IPS-15b (cell line): Measurements from ENCODE around the gene SOX4.
A peak's percentile ranks its signal among the peaks of the same experiment; 100 is the strongest.

Experiments used
- H3K27me3 ChIP-seq: one replicate; pipeline ENCODE4 v1.6.1; 2013; ENCODE audit warnings: low read length; ENCODE audit not compliant: control insufficient read depth, insufficient read depth
- H3K36me3 ChIP-seq: one replicate; pipeline ENCODE4 v1.6.1; 2013; ENCODE audit warnings: low read length; ENCODE audit not compliant: control insufficient read depth, insufficient read depth
- H3K4me1 ChIP-seq: one replicate; pipeline ENCODE4 v1.6.1; 2013; ENCODE audit warnings: mild to moderate bottlenecking, low read length; ENCODE audit not compliant: control insufficient read depth, insufficient read depth
- H3K4me3 ChIP-seq: one replicate; pipeline ENCODE4 v1.5.1; 2013; ENCODE audit warnings: low read depth, low read length
- H3K9ac ChIP-seq: one replicate; pipeline ENCODE4 v1.6.1; 2013; ENCODE audit warnings: low read depth, mild to moderate bottlenecking, low read length
- H3K9me3 ChIP-seq: one replicate; pipeline ENCODE4 v1.6.1; 2013; ENCODE audit warnings: mild to moderate bottlenecking, low read length; ENCODE audit not compliant: control insufficient read depth, insufficient read depth

Gene SOX4

GRCh38 chr6:21595285-21596144 is 2.0 kb downstream of the SOX4 start:
- Histone ChIP-seq H3K36me3 (no peaks in the 10 kb centered on the region), H3K9me3 (no peaks in the 10 kb centered on the region), H3K4me3 (peak overlapping the region; percentile 70), H3K9ac (peak overlapping the region; percentile 91), H3K27me3 (no peaks in the 10 kb centered on the region), H3K4me1 (peaks cover 14% of the 10 kb centered on the region)

DNA sequence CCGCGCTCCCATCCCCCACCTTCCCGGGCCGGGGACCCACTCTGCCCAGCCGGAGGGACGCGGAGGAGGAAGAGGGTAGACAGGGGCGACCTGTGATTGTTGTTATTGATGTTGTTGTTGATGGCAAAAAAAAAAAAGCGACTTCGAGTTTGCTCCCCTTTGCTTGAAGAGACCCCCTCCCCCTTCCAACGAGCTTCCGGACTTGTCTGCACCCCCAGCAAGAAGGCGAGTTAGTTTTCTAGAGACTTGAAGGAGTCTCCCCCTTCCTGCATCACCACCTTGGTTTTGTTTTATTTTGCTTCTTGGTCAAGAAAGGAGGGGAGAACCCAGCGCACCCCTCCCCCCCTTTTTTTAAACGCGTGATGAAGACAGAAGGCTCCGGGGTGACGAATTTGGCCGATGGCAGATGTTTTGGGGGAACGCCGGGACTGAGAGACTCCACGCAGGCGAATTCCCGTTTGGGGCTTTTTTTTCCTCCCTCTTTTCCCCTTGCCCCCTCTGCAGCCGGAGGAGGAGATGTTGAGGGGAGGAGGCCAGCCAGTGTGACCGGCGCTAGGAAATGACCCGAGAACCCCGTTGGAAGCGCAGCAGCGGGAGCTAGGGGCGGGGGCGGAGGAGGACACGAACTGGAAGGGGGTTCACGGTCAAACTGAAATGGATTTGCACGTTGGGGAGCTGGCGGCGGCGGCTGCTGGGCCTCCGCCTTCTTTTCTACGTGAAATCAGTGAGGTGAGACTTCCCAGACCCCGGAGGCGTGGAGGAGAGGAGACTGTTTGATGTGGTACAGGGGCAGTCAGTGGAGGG is 2.8 kb downstream of the SOX4 start:
- H3K9ac ChIP-seq, result peak overlapping the region; percentile 91

GRCh38 chr6:21596949-21597682 is 3.6 kb downstream of the SOX4 start:
- Histone ChIP-seq H3K36me3 (no peaks in the 10 kb centered on the region), H3K9ac (peak overlapping the region; percentile 86), H3K27me3 (no peaks in the 10 kb centered on the region), H3K4me3 (peak overlapping the region; percentile 70), H3K4me1 (peaks cover 18% of the 10 kb centered on the region), H3K9me3 (no peaks in the 10 kb centered on the region)

More for the DNA sequence above, 2.8 kb downstream of the SOX4 start:
- H3K4me1 ChIP-seq, result peaks cover 16% of the 10 kb centered on the region
- H3K9me3 ChIP-seq, result no peaks in the 10 kb centered on the region
- no peaks in the 10 kb centered on the region for H3K36me3 ChIP-seq
- H3K27me3 ChIP-seq, result no peaks in the 10 kb centered on the region
- peak overlapping the region; percentile 70 for H3K4me3 ChIP-seq

DNA sequence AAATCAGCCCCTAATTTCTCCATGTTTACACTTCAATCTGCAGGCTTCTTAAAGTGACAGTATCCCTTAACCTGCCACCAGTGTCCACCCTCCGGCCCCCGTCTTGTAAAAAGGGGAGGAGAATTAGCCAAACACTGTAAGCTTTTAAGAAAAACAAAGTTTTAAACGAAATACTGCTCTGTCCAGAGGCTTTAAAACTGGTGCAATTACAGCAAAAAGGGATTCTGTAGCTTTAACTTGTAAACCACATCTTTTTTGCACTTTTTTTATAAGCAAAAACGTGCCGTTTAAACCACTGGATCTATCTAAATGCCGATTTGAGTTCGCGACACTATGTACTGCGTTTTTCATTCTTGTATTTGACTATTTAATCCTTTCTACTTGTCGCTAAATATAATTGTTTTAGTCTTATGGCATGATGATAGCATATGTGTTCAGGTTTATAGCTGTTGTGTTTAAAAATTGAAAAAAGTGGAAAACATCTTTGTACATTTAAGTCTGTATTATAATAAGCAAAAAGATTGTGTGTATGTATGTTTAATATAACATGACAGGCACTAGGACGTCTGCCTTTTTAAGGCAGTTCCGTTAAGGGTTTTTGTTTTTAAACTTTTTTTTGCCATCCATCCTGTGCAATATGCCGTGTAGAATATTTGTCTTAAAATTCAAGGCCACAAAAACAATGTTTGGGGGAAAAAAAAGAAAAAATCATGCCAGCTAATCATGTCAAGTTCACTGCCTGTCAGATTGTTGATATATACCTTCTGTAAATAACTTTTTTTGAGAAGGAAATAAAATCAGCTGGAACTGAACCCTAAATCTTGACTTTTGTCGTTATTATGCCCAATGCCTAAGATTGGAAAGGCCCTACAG is 4.5 kb downstream of the SOX4 start:
- no peaks in the 10 kb centered on the region for H3K27me3 ChIP-seq
- peak overlapping the region; percentile 70 for H3K4me3 ChIP-seq
- H3K4me1 ChIP-seq, result peaks cover 18% of the 10 kb centered on the region
- peak overlapping the region; percentile 57 for H3K9ac ChIP-seq
- no peaks in the 10 kb centered on the region for H3K36me3 ChIP-seq
- H3K9me3 ChIP-seq, result no peaks in the 10 kb centered on the region

DNA sequence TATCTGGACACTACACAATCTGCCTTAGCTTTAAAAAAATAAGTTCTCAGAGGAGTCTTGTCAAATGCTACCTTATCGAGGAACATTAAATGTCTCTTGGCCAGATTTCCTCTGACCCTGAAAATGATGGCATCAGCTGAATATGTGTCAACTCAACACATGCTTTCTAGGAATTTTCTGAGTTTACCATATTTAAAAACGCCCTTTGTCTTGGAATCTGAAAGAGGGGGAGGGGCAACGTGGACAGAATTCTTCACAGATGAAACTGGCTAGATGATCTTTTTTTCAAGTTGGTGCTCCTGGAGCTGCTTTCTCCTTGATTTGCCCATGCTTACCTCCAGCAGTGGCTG is 5.1 kb downstream of the SOX4 start:
- H3K9ac ChIP-seq, result no peak overlapping the region
- H3K4me3 ChIP-seq, result peak overlapping the region; percentile 70
- no peaks in the 10 kb centered on the region for H3K36me3 ChIP-seq
- no peaks in the 10 kb centered on the region for H3K9me3 ChIP-seq
- no peaks in the 10 kb centered on the region for H3K27me3 ChIP-seq
- H3K4me1 ChIP-seq, result peaks cover 18% of the 10 kb centered on the region

DNA sequence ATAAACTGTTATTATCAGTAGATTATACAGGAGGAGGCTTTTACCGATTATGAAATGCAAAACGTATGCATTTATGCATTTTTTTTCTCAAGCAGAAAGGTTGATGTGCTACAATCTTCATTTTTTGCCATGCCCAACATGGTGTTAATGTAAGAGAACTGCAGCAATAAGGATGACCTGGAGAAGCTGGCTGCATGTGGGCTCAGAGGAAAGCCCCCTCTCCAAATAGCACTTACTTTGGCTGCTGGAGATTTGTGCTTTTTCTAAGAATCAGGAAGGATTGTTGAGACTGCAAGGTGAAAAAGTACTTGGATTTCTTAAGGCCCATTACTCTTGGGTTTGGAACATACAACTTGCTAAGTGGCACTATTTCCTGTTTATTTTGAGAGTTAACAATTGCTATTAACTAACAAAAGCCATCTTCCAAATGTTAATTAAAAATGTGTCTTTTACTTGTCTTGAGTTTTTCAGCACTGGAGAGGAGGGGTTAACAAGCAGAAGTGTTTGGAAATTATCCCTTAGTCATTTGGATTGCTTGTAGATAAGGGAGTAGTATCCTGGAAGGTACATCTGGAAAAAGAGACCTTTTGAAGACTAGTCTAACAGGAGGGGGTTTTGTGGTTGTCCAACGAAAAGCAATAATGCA is 5.6 kb downstream of the SOX4 start:
- H3K9ac ChIP-seq, result no peak overlapping the region
- peaks cover 18% of the 10 kb centered on the region for H3K4me1 ChIP-seq
- H3K9me3 ChIP-seq, result no peaks in the 10 kb centered on the region
- peak overlapping the region; percentile 70 for H3K4me3 ChIP-seq
- H3K27me3 ChIP-seq, result no peaks in the 10 kb centered on the region
- H3K36me3 ChIP-seq, result no peaks in the 10 kb centered on the region

GRCh38 chr6:21601339-21601923 is 7.9 kb downstream of the SOX4 start:
- Histone ChIP-seq H3K4me1 (peaks cover 18% of the 10 kb centered on the region), H3K9me3 (no peaks in the 10 kb centered on the region), H3K4me3 (no peak overlapping the region), H3K36me3 (no peaks in the 10 kb centered on the region), H3K27me3 (no peaks in the 10 kb centered on the region), H3K9ac (no peak overlapping the region)

- no peak overlapping the region for H3K9ac ChIP-seq
- H3K9me3 ChIP-seq, result no peaks in the 10 kb centered on the region
- H3K4me1 ChIP-seq, result peaks cover 18% of the 10 kb centered on the region
- no peaks in the 10 kb centered on the region for H3K27me3 ChIP-seq
- H3K36me3 ChIP-seq, result no peaks in the 10 kb centered on the region
- H3K4me3 ChIP-seq, result no peak overlapping the region
These were observed 8.4 kb downstream of the SOX4 start for GRCh38 chr6:21601932-21602390.

GRCh38 chr6:21603082-21603952 is 9.8 kb downstream of the SOX4 start:
- Histone ChIP-seq H3K27me3 (no peaks in the 10 kb centered on the region), H3K36me3 (no peaks in the 10 kb centered on the region), H3K4me1 (peaks cover 18% of the 10 kb centered on the region), H3K9me3 (no peaks in the 10 kb centered on the region), H3K4me3 (no peak overlapping the region), H3K9ac (no peak overlapping the region)

GRCh38 chr6:21604081-21604480 is 10.5 kb downstream of the SOX4 start:
- no peaks in the 10 kb centered on the region for H3K9me3 ChIP-seq
- peaks cover 15% of the 10 kb centered on the region for H3K4me1 ChIP-seq

More at GRCh38 chr6:21604081-21604480, 10.5 kb downstream of the SOX4 start:
- Histone ChIP-seq H3K9ac (no peak overlapping the region), H3K27me3 (no peaks in the 10 kb centered on the region), H3K4me3 (no peak overlapping the region), H3K36me3 (no peaks in the 10 kb centered on the region)
